ENCODE results near the gene VTN.
A peak's percentile ranks its signal among the peaks of the same experiment; 100 is the strongest.

Gene VTN

DNA sequence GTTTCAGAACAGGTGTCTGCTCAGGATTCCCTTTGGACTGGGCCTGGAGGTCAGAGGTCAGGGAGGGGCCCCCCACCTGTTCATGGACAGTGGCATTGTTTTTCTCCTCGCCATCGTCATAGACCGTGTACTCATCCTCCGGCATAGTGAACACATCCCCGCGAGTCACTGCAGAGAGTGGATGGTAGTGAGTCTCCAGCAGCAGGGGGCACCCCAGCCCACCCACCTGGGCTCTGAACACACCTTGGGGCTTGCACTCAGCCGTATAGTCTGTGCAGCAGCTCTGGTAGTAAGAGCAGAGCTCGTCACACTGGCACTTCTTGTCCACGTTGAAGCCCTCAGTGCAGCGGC lies 448 bp downstream of the VTN start:
- H3K27ac Mint-ChIP-seq: no peak overlapping the region
- DNase-seq (ENCODE audit: low spot score): no peak
- no peaks in the 10 kb centered on the region for H3K27me3 Mint-ChIP-seq (ENCODE audit: low read depth)
- no peaks in the 10 kb centered on the region for H3K9me3 Mint-ChIP-seq
- no peaks in the 10 kb centered on the region for H3K36me3 Mint-ChIP-seq (ENCODE audit: low read depth)
- no peak overlapping the region for H3K4me3 Mint-ChIP-seq
- H3K4me1 Mint-ChIP-seq (ENCODE audit: low read depth): peaks cover 12% of the 10 kb centered on the region

DNA sequence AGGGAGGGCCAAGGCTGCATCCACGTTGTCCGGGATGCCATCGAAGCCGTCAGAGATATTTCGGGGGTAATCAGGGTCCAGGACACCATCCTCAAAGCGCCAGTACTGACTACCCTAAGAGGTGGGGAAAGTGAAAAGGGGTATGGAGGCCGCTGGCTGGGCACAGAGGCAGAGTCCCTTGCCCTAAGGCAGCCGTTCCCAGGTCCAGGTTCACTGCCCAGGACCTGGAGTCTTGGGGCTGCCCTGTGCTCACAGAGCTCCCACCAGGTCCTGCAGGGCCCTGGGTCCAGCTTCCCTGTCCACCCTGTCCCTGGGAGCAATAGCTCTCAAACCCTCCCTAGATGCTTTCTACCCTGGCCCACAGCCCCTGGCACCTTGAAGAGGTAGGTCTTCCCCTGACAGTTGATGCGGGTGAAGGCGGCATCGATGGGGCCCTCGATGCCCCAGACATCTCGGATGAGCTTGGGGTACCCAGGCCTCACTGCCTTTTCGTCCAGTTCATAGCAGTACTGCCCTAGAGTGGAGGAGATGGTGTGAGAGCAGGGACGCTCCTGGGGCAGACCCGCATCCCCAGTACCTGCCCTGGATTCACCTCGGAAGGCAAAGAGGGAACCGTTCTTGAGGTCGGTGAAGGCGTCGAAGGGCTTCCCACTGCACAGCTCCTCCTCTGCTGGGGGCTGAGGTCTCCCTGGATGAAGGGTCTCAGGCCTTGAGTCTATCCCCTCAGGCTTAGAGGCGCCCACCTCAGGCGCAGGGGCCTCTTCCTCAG lies 1.0 kb downstream of the VTN start:
- H3K4me1 Mint-ChIP-seq (ENCODE audit: low read depth): peaks cover 12% of the 10 kb centered on the region
- no peak overlapping the region for H3K27ac Mint-ChIP-seq
- no peak overlapping the region for H3K4me3 Mint-ChIP-seq
- H3K9me3 Mint-ChIP-seq: no peaks in the 10 kb centered on the region
- no peaks in the 10 kb centered on the region for H3K27me3 Mint-ChIP-seq (ENCODE audit: low read depth)
- no peaks in the 10 kb centered on the region for H3K36me3 Mint-ChIP-seq (ENCODE audit: low read depth)
- no peak for DNase-seq (ENCODE audit: low spot score)

GRCh38 chr17:28368306-28368831 lies 1.7 kb downstream of the VTN start:
- no peak for DNase-seq (ENCODE audit: low spot score)
- no peaks in the 10 kb centered on the region for H3K36me3 Mint-ChIP-seq (ENCODE audit: low read depth)
- H3K9me3 Mint-ChIP-seq: no peaks in the 10 kb centered on the region
- no peaks in the 10 kb centered on the region for H3K27me3 Mint-ChIP-seq (ENCODE audit: low read depth)
- H3K27ac Mint-ChIP-seq: no peak overlapping the region
- no peak overlapping the region for H3K4me3 Mint-ChIP-seq
- H3K4me1 Mint-ChIP-seq (ENCODE audit: low read depth): peaks cover 8% of the 10 kb centered on the region

DNA sequence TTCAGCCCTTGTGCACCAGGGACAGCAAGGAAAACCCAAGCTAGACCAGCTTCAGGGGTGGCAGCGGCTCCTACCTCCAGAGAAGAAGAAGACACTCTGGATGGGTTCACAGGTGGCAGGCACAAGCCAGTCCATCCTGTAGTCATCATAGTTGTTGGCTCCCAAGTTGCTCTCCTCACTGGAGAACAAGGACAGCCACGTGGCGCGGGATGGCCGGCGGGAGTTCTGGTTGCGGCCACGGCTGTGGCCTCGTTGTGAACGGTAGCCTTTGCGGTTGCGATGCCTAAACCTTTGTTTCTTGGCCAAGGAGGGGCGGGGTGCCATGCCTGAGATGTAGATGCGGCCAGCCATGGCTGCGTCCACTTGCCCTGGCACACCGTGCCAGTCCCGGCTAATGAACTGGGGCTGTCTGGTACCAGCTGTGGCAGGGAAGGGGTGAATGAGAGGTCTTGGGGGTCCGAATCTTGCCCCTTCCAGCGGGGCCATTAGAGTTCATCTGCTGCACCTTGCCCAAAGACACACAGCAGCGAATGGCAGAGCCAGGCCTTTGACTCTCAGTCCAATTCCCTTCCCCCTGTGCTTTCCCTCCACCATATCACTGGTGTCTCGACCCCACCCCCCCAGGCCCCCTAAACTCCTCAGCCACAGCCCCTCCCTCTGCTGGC lies 2.3 kb downstream of the VTN start:
- Mint-ChIP-seq H3K9me3 (no peaks in the 10 kb centered on the region), H3K27me3 (ENCODE audit: low read depth) (no peaks in the 10 kb centered on the region), H3K4me1 (ENCODE audit: low read depth) (peaks cover 6% of the 10 kb centered on the region), H3K27ac (no peak overlapping the region), H3K4me3 (no peak overlapping the region), H3K36me3 (ENCODE audit: low read depth) (no peaks in the 10 kb centered on the region)
- no peak for DNase-seq (ENCODE audit: low spot score)

GRCh38 chr17:28366605-28367004 lies 3.5 kb downstream of the VTN start:
- Mint-ChIP-seq H3K27ac (no peak overlapping the region), H3K9me3 (no peaks in the 10 kb centered on the region), H3K4me1 (ENCODE audit: low read depth) (peaks cover 3% of the 10 kb centered on the region), H3K4me3 (no peak overlapping the region), H3K36me3 (ENCODE audit: low read depth) (peaks cover 3% of the 10 kb centered on the region), H3K27me3 (ENCODE audit: low read depth) (no peaks in the 10 kb centered on the region)
- no peak for DNase-seq (ENCODE audit: low spot score)

DNA sequence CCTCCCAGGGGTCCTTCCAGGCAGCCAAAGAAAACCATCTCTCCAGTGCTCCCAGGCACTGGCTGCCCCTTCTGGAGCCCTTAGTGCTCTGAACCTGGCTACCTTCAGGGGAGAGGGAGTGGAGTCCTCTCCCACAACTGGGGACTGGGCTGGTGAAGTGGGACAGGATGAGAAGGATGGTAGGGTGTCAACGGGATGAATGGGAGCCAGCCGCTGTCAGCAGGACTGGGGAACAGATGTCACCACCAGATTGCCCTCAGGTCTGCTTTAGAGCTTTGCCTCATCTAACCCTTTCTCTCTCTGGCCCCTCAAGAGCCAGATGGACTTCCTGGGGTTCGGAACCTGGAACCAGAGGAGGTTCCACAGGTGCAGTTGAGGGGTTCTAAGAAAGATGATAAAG lies 4.6 kb downstream of the VTN start:
- H3K27ac Mint-ChIP-seq: no peak overlapping the region
- no peaks in the 10 kb centered on the region for H3K9me3 Mint-ChIP-seq
- H3K27me3 Mint-ChIP-seq (ENCODE audit: low read depth): no peaks in the 10 kb centered on the region
- DNase-seq (ENCODE audit: low spot score): no peak
- H3K36me3 Mint-ChIP-seq (ENCODE audit: low read depth): peaks cover 13% of the 10 kb centered on the region
- H3K4me1 Mint-ChIP-seq (ENCODE audit: low read depth): peaks cover 2% of the 10 kb centered on the region
- no peak overlapping the region for H3K4me3 Mint-ChIP-seq

- Mint-ChIP-seq H3K4me3 (no peak within 1 kb of the TSS), H3K36me3 (ENCODE audit: low read depth) (peaks cover 16% of the 10 kb centered on the region), H3K27ac (no peak within 1 kb of the TSS), H3K27me3 (ENCODE audit: low read depth) (no peaks in the 10 kb centered on the region), H3K9me3 (no peaks in the 10 kb centered on the region), H3K4me1 (ENCODE audit: low read depth) (peaks cover 2% of the 10 kb centered on the region)
- no peak for DNase-seq (ENCODE audit: low spot score)
These were observed 5.3 kb downstream of the VTN start, which contains the start of gene SEBOX for GRCh38 chr17:28364665-28365363. SEBOX (minus strand) TSS chr17:28365199; CDS start chr17:28365151, 48 bp downstream.

- Mint-ChIP-seq H3K4me1 (ENCODE audit: low read depth) (peaks cover 2% of the 10 kb centered on the region), H3K4me3 (no peak overlapping the region), H3K36me3 (ENCODE audit: low read depth) (peaks cover 21% of the 10 kb centered on the region), H3K9me3 (no peaks in the 10 kb centered on the region), H3K27ac (no peak overlapping the region), H3K27me3 (ENCODE audit: low read depth) (no peaks in the 10 kb centered on the region)
- no peak for DNase-seq (ENCODE audit: low spot score)
These were observed 6.1 kb downstream of the VTN start for GRCh38 chr17:28363776-28364650.

DNA sequence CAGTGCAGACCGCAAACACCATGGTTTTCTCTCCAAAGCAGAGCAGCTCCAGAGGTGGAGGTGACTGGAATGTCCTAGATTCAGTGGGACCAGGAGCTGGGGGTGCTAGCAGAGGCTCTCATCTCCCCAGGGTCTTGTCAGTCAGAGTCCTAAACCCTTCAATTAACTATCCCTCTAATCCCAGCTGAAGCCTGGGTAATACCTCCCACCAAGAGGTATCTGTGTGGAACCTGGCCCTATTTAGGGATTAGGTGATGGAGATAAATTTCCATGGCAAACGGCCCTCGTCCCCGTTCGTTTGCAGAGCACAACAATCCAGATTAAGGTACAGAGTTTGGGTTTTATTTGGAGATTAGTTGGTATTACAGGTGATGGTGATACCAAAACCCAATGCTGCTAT lies 6.9 kb downstream of the VTN start:
- Mint-ChIP-seq H3K9me3 (no peaks in the 10 kb centered on the region), H3K27ac (no peak overlapping the region), H3K4me3 (no peak overlapping the region), H3K36me3 (ENCODE audit: low read depth) (peaks cover 23% of the 10 kb centered on the region), H3K27me3 (ENCODE audit: low read depth) (no peaks in the 10 kb centered on the region), H3K4me1 (ENCODE audit: low read depth) (peaks cover 6% of the 10 kb centered on the region)
- no peak for DNase-seq (ENCODE audit: low spot score)

DNA sequence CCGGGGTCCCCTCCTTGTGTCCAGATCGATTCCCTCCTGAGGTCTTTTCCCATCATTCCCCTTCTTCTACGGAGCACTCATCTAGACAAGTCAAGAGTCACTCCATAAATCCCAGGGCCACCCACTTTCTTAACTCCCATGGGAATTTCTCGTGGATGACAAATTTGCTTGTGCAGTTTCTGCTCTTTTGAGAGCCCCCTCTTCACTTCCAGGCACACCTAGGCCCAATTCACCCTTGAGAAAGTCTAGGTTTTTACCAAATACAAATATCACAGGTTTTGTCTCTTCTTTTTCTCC lies 12.3 kb downstream of the VTN start:
- Mint-ChIP-seq H3K27me3 (ENCODE audit: low read depth) (no peaks in the 10 kb centered on the region), H3K36me3 (ENCODE audit: low read depth) (peaks cover 50% of the 10 kb centered on the region), H3K4me3 (peak overlapping the region; percentile 91), H3K27ac (peak overlapping the region; percentile 92), H3K4me1 (ENCODE audit: low read depth) (peaks cover 29% of the 10 kb centered on the region), H3K9me3 (no peaks in the 10 kb centered on the region)
- no peak for DNase-seq (ENCODE audit: low spot score)

DNA sequence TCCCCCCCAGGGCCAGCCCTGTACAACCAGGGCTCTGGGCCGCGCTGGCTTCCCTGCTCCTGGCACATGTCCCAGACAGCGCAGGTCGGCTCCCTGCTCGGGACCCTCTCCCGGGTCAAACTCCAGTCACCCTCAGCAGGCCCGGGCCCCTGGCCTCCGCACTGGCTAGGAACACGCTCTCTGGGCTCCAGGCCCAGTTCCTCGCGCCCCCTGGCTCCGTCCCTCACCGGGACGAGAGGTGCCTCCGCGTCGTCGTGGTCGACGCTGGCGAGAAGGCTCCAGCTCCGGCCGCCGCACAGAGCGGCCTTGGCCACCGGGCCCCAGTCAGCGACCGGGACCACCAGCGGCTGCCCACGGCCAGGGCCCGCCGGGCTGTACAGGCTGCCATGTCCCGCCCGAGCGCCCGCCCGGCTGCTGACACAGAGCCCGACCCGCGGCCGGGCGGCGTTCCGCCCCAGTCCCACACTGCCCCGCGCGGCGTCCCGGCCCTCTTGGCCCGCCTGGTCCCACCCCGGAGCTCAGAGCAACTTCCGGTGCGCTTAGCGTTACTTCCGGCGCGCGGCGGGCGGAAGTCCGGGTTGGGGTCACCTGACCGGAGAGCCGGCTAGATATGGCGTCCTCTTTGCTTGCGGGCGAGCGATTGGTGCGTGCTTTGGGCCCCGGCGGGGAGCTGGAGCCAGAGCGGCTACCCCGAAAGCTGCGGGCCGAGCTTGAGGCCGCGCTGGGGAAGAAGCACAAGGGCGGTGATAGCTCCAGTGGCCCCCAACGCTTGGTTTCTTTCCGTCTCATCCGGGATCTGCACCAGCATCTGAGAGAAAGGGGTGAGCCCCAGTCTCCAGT lies 12.8 kb downstream of the VTN start, which contains the start of gene POLDIP2:
Gene POLDIP2 (minus strand): TSS at position 467 of the 840 bp plus-strand sequence. CDS start 79 bp downstream, at position 388.
- Mint-ChIP-seq H3K36me3 (ENCODE audit: low read depth) (peaks cover 51% of the 10 kb centered on the region), H3K27me3 (ENCODE audit: low read depth) (no peaks in the 10 kb centered on the region), H3K9me3 (no peaks in the 10 kb centered on the region), H3K4me1 (ENCODE audit: low read depth) (peaks cover 29% of the 10 kb centered on the region), H3K27ac (peak within 1 kb of the TSS; percentile 92), H3K4me3 (peak within 1 kb of the TSS; percentile 91)
- peak; percentile 97 for DNase-seq (ENCODE audit: low spot score)

GRCh38 chr17:28350271-28350670 lies 19.8 kb downstream of the VTN start:
- peaks cover 60% of the 10 kb centered on the region for H3K36me3 Mint-ChIP-seq (ENCODE audit: low read depth)
- H3K4me3 Mint-ChIP-seq: no peak overlapping the region
- no peak overlapping the region for H3K27ac Mint-ChIP-seq
- peaks cover 4% of the 10 kb centered on the region for H3K4me1 Mint-ChIP-seq (ENCODE audit: low read depth)
- no peaks in the 10 kb centered on the region for H3K9me3 Mint-ChIP-seq
- no peak for DNase-seq (ENCODE audit: low spot score)
- H3K27me3 Mint-ChIP-seq (ENCODE audit: low read depth): no peaks in the 10 kb centered on the region

GRCh38 chr17:28348979-28349378 lies 21.1 kb downstream of the VTN start:
- Mint-ChIP-seq H3K27ac (no peak overlapping the region), H3K4me3 (no peak overlapping the region), H3K36me3 (ENCODE audit: low read depth) (peaks cover 56% of the 10 kb centered on the region), H3K9me3 (no peaks in the 10 kb centered on the region), H3K4me1 (ENCODE audit: low read depth) (no peaks in the 10 kb centered on the region), H3K27me3 (ENCODE audit: low read depth) (no peaks in the 10 kb centered on the region)
- no peak for DNase-seq (ENCODE audit: low spot score)
